Adrenal gland (tissue), 12 donors: ENCODE results near the gene C4BPA. TPM values are rescaled to one million over a fixed set of nuclear protein-coding genes. Genes with fewer than 3 reads are reported as not detected.

Source experiments
- DNase-seq, 7 donors: peaks; one replicate each; pipeline ENCODE4 v3.0.0-alpha.2; 2019 to 2020
- H3K27ac ChIP-seq, 5 donors: fragments of 200-600 bp; sonication (generic) in 4 of 5; 1 replicate in 3 of 5; 2 replicates in 2 of 5; pipeline versions ENCODE4 v1.5.1 to v1.8.0; 2016 to 2020; ENCODE audit warnings: mild to moderate bottlenecking in 1 of 5
- H3K27me3 ChIP-seq: fragments of 200-600 bp; 2 replicates; pipeline ENCODE4 v1.8.0; 2021
- H3K36me3 ChIP-seq, 2 donors: fragments of 200-600 bp; replicated peaks in 1 of 2; 1 replicate in 1 of 2; 2 replicates in 1 of 2; pipeline versions ENCODE4 v1.5.1 to v1.8.0; 2018 to 2022
- H3K4me1 ChIP-seq, 2 donors: fragments of 200-600 bp; replicated peaks in 1 of 2; 1 replicate in 1 of 2; 2 replicates in 1 of 2; pipeline versions ENCODE4 v1.5.1 to v1.8.0; 2018 to 2021
- H3K4me3 ChIP-seq, 4 donors: fragments of 200-600 bp; sonication (generic) in 3 of 4; one replicate each; pipeline ENCODE4 v1.5.1; 2016 to 2018
- H3K9me3 ChIP-seq, 3 donors: fragments of 200-600 bp; sonication (generic) in 1 of 3; replicated peaks in 1 of 3; 1 replicate in 2 of 3; 2 replicates in 1 of 3; pipeline versions ENCODE4 v1.5.1 to v1.8.0; 2016 to 2021
- POLR2A ChIP-seq, 2 donors: fragments of 450-650 bp; IDR thresholded peaks; one replicate each; pipeline ENCODE4 v1.6.1; 2017; ENCODE audit warnings: antibody characterized with exemption in 2 of 2, mild to moderate bottlenecking in 2 of 2, moderate library complexity in 1 of 2
- WGBS, 4 donors: extraction: QIAGEN DNeasy Blood & Tissue Kit in 2 of 4; methylation state at CpG; one replicate each; pipeline versions ENCODE4 v1.1.5 to v1.1.7; 2013 to 2017; 5-methylcytosine and 5-hydroxymethylcytosine counted together
- intact Hi-C, 2 donors: fragments of 100-400 bp; cut with DNase I; formaldehyde crosslinking; loops; one replicate each; pipeline versions ENCODE4 v1.14.1 to v1.15.0; 2022 to 2023
- polyA plus RNA-seq, 3 donors: library from polyadenylated mRNA; stranded (reverse); fragments of 200-250 nt in 2 of 3; fragments of 350-450 nt in 1 of 3; fragmentation: Illumina TruSeq in 1 of 3; extraction: RNeasy Lipid Tissue Mini Kit (QIAGEN cat#74804) in 1 of 3; gene quantifications; one replicate each; pipeline ENCODE4 v1.2.3, GENCODE V29; 2013 to 2014
- total RNA-seq, 9 donors: library from RNA; depleted of rRNA in 4 of 9; stranded (reverse); fragments of >200 nt in 4 of 9; fragments of 120-200 nt in 1 of 9; fragmentation: NEBNext Ultra II Directional in 1 of 9; extraction: Animal tissue kit (Norgen Biotek cat#: 25700) in 1 of 9; gene quantifications; one replicate each; pipeline versions ENCODE4 v1.1.0 to v1.2.4, GENCODE V29; 2013 to 2023
- TF ChIP-seq, protein P1 (sequence below), 6 experiments: fragments of 450-650 bp in 4 of 6; fragments of 200-600 bp in 2 of 6; sonication (generic) in 1 of 6; IDR thresholded peaks; 1 replicate in 5 of 6; 2 replicates in 1 of 6; pipeline versions ENCODE4 v1.5.1 to v1.8.0; 2016 to 2021; ENCODE audit warnings: antibody characterized with exemption in 6 of 6, mild to moderate bottlenecking in 2 of 6, moderate library complexity in 1 of 6
- donor health status: healthy with polysubstance abuse.
- donor health status: Bipolar disorder and iron deficiency.
- donor health status: DM: yes; HTN: yes; CAD: no.
- donor health status: DM: no; HTN: no; CAD: no.
- donor health status: DM: no; HTN: no; CAD: no.
- donor health status: DM: yes; HTN: yes; CAD: no.

C4BPA gene
- total and polyA plus RNA-seq, 12 donors = 0.13 to 23.4 (median 0.57) TPM; not detected in 5

DNA sequence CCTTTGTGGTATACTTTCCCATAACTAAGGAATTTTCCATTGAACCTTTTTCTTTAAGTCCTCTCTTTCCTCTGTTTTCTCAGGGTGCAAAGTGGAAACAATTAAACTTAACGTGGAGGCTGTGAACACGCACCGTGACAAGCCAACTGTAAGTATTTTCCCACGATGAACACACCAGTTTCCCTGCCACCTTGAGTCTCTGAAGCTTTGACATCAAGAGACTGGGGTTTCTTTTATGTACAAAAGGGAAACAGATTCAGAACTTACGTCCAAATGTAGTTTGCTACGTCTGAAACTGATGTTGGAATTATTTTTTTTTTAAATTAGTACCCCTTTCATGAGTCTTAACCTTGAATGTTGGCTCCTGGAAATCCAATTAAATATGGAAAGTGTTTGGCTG lies 32.6 kb upstream of the C4BPA start:
- intact Hi-C loops = loop anchor here in 1 of 2 donors (5.0 kb wide), 1 partner anchor 331 kb away; no protein-coding TSS in a partner anchor
- no peak overlapping the region for H3K4me3 ChIP-seq
- 86 to 96% (median 93%) methylated on average over 6 of the region's 6 CpGs for WGBS, 4 donors
- no peaks in the 10 kb centered on the region for H3K9me3 ChIP-seq
- H3K27ac ChIP-seq = no peak overlapping the region
- no peaks in the 10 kb centered on the region for H3K27me3 ChIP-seq
- peaks cover 0 to 50% of the 10 kb centered on the region in 2 donors for H3K36me3 ChIP-seq
- no peak for DNase-seq
- H3K4me1 ChIP-seq = no peaks in the 10 kb centered on the region
- TF ChIP-seq, protein P1, sequence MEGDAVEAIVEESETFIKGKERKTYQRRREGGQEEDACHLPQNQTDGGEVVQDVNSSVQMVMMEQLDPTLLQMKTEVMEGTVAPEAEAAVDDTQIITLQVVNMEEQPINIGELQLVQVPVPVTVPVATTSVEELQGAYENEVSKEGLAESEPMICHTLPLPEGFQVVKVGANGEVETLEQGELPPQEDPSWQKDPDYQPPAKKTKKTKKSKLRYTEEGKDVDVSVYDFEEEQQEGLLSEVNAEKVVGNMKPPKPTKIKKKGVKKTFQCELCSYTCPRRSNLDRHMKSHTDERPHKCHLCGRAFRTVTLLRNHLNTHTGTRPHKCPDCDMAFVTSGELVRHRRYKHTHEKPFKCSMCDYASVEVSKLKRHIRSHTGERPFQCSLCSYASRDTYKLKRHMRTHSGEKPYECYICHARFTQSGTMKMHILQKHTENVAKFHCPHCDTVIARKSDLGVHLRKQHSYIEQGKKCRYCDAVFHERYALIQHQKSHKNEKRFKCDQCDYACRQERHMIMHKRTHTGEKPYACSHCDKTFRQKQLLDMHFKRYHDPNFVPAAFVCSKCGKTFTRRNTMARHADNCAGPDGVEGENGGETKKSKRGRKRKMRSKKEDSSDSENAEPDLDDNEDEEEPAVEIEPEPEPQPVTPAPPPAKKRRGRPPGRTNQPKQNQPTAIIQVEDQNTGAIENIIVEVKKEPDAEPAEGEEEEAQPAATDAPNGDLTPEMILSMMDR (IDR thresholded peaks at IDR 0.05) = no peak
- no peak for TF ChIP-seq POLR2A (IDR thresholded peaks at IDR 0.05)

DNA sequence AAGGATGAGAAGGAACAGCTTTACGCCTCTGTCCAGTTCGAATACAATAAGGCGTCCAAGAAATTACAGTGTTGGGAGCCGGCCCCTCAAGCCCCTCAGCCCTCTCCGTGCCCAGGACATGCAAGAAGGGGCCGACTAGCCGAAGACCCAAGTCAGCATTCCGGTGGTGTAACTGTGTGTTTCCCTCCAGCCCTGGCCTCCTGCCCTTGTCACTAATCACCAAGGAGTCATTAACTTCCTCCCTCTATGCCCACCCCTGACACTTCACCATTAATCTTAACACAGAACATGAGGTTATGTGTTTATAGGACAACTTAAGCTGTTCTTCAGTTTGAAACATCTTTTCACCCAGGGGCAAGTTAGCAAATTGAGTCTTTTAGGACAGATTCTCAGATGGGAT lies 31.8 kb upstream of the C4BPA start:
- no peak for DNase-seq
- Histone ChIP-seq H3K36me3 (peaks cover 0 to 50% of the 10 kb centered on the region in 2 donors), H3K27ac (no peak overlapping the region), H3K4me1 (no peaks in the 10 kb centered on the region), H3K4me3 (no peak overlapping the region), H3K9me3 (no peaks in the 10 kb centered on the region), H3K27me3 (no peaks in the 10 kb centered on the region)
- intact Hi-C loops = loop anchor here in 1 of 2 donors (5.0 kb wide), 1 partner anchor 330 kb away; no protein-coding TSS in a partner anchor
- no peak for TF ChIP-seq POLR2A (IDR thresholded peaks at IDR 0.05)
- TF ChIP-seq, protein P1 (IDR thresholded peaks at IDR 0.05) = no peak
- 66 to 81% (median 74%) methylated on average over 8 of the region's 8 CpGs for whole genome bisulfite sequencing, 4 donors

DNA sequence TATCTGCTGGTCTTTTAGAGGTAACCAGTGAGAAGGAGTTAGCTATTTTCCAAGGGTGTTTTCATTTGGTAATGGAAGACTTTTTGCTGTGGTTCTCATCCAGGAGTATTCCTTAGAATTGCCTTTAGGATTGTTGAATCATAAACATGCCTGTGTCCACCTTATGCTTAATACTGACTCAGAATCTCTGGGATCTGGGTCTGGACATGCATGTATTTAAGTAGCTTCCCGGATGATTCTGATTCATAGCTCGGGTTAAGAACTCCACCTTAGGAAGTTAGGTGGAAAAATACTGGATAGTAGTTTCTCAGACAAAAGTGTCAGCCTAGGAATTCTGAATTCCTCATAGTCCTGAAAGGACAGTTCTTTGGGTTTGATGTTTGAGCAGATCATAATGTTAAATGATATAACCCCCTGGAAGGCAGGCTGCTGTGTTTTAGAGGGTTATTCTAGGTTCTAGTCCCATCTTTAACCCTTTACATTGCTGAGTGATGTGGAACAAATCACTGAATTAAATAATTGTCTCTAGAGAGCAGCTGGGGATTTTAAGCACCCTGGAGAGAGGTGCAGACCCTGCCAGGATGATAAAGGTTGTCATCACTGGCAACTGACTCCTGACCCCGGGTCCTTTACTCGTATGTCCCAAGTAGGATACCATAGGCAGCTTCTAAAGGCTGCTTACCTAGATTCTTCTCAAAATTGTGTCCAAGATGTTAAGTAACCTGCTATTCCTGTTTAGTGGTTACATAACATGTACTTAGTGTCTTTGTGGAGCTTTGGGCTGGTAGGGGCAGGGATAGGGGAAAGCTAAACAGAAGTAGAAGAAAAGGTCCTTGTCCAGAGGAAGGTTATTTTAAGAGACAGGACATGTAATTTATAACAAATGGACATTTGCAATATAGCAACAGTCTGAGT lies 29.9 kb upstream of the C4BPA start:
- Histone ChIP-seq H3K36me3 (peaks cover 0 to 32% of the 10 kb centered on the region in 2 donors), H3K27ac (no peak overlapping the region), H3K4me1 (no peaks in the 10 kb centered on the region), H3K9me3 (no peaks in the 10 kb centered on the region), H3K4me3 (no peak overlapping the region), H3K27me3 (no peaks in the 10 kb centered on the region)
- intact Hi-C loops = loop anchor here in 1 of 2 donors (5.0 kb wide), 1 partner anchor 328 kb away; no protein-coding TSS in a partner anchor
- no peak for TF ChIP-seq POLR2A (IDR thresholded peaks at IDR 0.05)
- TF ChIP-seq, protein P1 (IDR thresholded peaks at IDR 0.05) = no peak
- no peak for DNase-seq
- WGBS, 4 donors = 63 to 69% (median 67%) methylated on average over 4 of the region's 4 CpGs

DNA sequence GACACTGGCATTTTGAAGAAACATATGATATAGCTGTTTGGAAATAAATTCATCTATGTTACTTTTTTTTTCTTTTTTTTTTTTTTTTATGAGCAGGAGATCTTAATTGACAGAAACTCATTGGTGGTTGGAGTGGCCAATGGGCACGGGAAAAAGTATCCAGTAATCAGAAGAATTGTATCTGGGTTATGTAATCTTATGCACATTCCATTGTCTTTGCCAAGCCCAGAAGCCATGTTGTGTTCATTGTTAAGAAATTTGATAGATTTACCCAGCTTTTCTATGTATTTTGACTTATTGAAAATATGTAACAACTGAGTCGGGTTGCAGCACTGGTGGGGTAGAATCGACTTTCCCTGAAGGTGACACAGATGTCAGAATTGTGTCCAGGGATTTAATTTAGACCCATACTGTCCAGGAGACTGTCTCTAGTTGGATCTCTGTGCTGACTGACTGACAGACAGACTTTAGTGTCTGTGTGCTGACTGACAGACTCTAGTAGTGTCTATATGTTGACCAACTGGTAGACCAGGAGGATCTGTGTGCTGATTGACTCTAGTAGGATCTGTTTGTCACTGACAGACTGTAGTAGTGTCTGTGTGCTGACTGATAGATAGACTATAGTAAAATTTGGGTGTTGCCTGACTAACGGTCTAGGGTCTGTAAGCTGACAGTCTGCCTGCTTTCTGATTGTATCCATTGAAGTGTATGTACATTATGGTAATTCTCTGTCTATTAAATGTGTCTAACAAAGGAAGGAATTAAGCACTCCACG lies 27.7 kb upstream of the C4BPA start:
- no peak for TF ChIP-seq POLR2A (IDR thresholded peaks at IDR 0.05)
- TF ChIP-seq, protein P1 (IDR thresholded peaks at IDR 0.05) = no peak
- no peak overlapping the region for H3K27ac ChIP-seq
- no peaks in the 10 kb centered on the region for H3K9me3 ChIP-seq
- no peak for DNase-seq
- no peaks in the 10 kb centered on the region for H3K4me1 ChIP-seq
- whole genome bisulfite sequencing, 4 donors = 69 to 81% (median 76%) methylated on average over 5 of the region's 5 CpGs
- H3K4me3 ChIP-seq = no peak overlapping the region
- peaks cover 0 to 15% of the 10 kb centered on the region in 2 donors for H3K36me3 ChIP-seq
- intact Hi-C loops = no loop called here
- no peaks in the 10 kb centered on the region for H3K27me3 ChIP-seq
